ENCODE data around the gene SERTM2. TPM values are rescaled to one million over a fixed set of nuclear protein-coding genes. Genes with fewer than 3 reads are reported as not detected.

Gene SERTM2
- total and polyA plus RNA-seq, 2 donors (not counting 3 experiments of a cell fraction or from before 2014, with no cell fraction given) = not detected

DNA sequence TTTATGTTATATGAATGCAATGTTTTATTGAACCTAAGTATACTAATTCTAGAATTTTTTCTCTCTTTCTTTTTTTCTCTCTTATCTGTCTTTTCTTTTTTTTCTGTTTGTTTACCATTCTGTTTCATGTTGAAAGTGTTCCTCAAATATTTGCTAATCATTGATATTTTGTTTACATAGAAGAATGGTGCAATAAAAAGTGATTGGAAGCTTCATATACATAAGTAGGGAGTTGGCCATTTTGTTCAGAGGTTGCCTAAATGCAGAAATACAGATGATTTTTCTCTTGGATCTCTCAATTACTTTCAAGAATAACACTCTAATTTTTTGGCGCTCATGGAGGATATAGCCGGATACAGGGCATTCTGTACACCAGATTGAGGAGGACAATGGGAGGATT lies 5.7 kb upstream of the SERTM2 start:
- Histone ChIP-seq H4K20me1 (replicated peaks; ENCODE audit: control insufficient read depth, extremely low read depth, insufficient read depth, low read length) (no peaks in the 10 kb centered on the region), H3K27ac (ENCODE audit: insufficient read depth, low read depth, low read length) (no peak overlapping the region), H3K4me1 (ENCODE audit: control insufficient read depth, extremely low read depth, insufficient read depth, low read length) (no peaks in the 10 kb centered on the region), H3K4me3 (replicated peaks in 1 of 3; ENCODE audit: insufficient read depth in 1 of 3, low read depth in 1 of 3, low read length in 3 of 3) (no peak overlapping the region), H3K9ac (replicated peaks; ENCODE audit: extremely low read depth, insufficient read depth, low read length) (no peak overlapping the region), H3K36me3 (ENCODE audit: control insufficient read depth in 2 of 2, extremely low read depth in 1 of 2, insufficient read depth in 2 of 2, low read length in 2 of 2) (no peaks in the 10 kb centered on the region), H3K27me3 (ENCODE audit: control insufficient read depth in 2 of 2, insufficient read depth in 2 of 2, low read length in 2 of 2) (no peaks in the 10 kb centered on the region), H3K4me2 (ENCODE audit: insufficient read depth, low read length) (no peak overlapping the region), H3K9me3 (replicated peaks; ENCODE audit: control insufficient read depth, insufficient read depth, low read length) (no peaks in the 10 kb centered on the region), H2AFZ (ENCODE audit: low read depth, low read length) (no peak overlapping the region), H3K9me1 (replicated peaks; ENCODE audit: control insufficient read depth, extremely low read depth, insufficient read depth, low read length) (no peaks in the 10 kb centered on the region), H3K79me2 (ENCODE audit: control insufficient read depth, insufficient read depth, low read length) (no peaks in the 10 kb centered on the region)
- FAIRE-seq (no peak), DNase-seq (ENCODE audit: low read depth, low spot score) (no peak)
- dilution Hi-C loops (cut with MboI; ENCODE audit: extremely low pct_ligation_motif_present, low sequenced_read_pairs) = no loop called here
- TF ChIP-seq EZH2 (IDR thresholded peaks at IDR 0.05; ENCODE audit: borderline replicate concordance, low read depth, low read length, severe bottlenecking) = no peak
- TF ChIP-seq, protein P1, sequence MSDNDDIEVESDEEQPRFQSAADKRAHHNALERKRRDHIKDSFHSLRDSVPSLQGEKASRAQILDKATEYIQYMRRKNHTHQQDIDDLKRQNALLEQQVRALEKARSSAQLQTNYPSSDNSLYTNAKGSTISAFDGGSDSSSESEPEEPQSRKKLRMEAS (IDR thresholded peaks at IDR 0.05; ENCODE audit: insufficient read depth, insufficient read length) = no peak
- no peak for TF ChIP-seq POLR2AphosphoS5 (IDR thresholded peaks at IDR 0.05; ENCODE audit: insufficient read depth, low read depth, low read length)
- no peak for TF ChIP-seq MYC (IDR thresholded peaks at IDR 0.05; ENCODE audit: low read depth, low read length)
- TF ChIP-seq FOS (IDR thresholded peaks at IDR 0.05; ENCODE audit: borderline replicate concordance, insufficient read depth, low read length) = no peak
- no peak for TF ChIP-seq JUN (IDR thresholded peaks at IDR 0.05; ENCODE audit: borderline replicate concordance, insufficient read depth, insufficient read length, low read depth)
- no peak for TF ChIP-seq POLR2A (IDR thresholded peaks at IDR 0.05; ENCODE audit: low read depth, low read length)
- POLR2A ChIA-PET = no interaction called here
- CTCF ChIA-PET = no interaction called here
- intact Hi-C loops (cut with micrococcal nuclease) = no loop called here
- BruUV-seq (replicated peaks) = no TSS peak

DNA sequence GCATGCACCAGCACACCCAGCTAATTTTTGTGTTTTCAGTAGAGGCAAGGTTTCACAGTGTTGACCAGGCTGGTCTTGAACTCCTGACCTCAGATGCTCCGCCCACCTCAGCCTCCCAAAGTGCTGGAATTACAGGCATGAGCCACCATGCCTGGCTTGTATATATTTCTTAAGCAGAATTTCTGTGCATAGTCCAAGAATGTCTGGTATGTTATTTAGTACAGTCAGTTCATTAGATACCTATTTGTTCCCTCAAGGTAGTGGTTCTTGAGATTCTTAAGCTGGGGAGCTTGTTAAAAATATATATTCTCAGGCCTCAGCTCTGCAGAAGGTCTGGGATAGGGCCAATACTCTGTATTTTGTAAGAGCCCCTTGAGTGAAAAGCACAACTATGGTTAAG lies 4.6 kb upstream of the SERTM2 start:
- TF ChIP-seq FOS (IDR thresholded peaks at IDR 0.05; ENCODE audit: borderline replicate concordance, insufficient read depth, low read length) = no peak
- TF ChIP-seq, protein P2, sequence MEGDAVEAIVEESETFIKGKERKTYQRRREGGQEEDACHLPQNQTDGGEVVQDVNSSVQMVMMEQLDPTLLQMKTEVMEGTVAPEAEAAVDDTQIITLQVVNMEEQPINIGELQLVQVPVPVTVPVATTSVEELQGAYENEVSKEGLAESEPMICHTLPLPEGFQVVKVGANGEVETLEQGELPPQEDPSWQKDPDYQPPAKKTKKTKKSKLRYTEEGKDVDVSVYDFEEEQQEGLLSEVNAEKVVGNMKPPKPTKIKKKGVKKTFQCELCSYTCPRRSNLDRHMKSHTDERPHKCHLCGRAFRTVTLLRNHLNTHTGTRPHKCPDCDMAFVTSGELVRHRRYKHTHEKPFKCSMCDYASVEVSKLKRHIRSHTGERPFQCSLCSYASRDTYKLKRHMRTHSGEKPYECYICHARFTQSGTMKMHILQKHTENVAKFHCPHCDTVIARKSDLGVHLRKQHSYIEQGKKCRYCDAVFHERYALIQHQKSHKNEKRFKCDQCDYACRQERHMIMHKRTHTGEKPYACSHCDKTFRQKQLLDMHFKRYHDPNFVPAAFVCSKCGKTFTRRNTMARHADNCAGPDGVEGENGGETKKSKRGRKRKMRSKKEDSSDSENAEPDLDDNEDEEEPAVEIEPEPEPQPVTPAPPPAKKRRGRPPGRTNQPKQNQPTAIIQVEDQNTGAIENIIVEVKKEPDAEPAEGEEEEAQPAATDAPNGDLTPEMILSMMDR (IDR thresholded peaks at IDR 0.05; ENCODE audit: extremely low read depth in 1 of 2, insufficient read depth in 1 of 2, low read depth in 1 of 2, low read length in 2 of 2) = no peak
- TF ChIP-seq, protein P1 (IDR thresholded peaks at IDR 0.05; ENCODE audit: insufficient read depth, insufficient read length) = no peak
- Histone ChIP-seq H3K4me1 (ENCODE audit: control insufficient read depth, extremely low read depth, insufficient read depth, low read length) (no peaks in the 10 kb centered on the region), H3K27ac (ENCODE audit: insufficient read depth, low read depth, low read length) (no peak overlapping the region), H3K4me3 (replicated peaks in 1 of 3; ENCODE audit: insufficient read depth in 1 of 3, low read depth in 1 of 3, low read length in 3 of 3) (no peak overlapping the region), H3K27me3 (ENCODE audit: control insufficient read depth in 2 of 2, insufficient read depth in 2 of 2, low read length in 2 of 2) (no peaks in the 10 kb centered on the region), H3K9ac (replicated peaks; ENCODE audit: extremely low read depth, insufficient read depth, low read length) (no peak overlapping the region), H2AFZ (ENCODE audit: low read depth, low read length) (no peak overlapping the region), H3K36me3 (ENCODE audit: control insufficient read depth in 2 of 2, extremely low read depth in 1 of 2, insufficient read depth in 2 of 2, low read length in 2 of 2) (no peaks in the 10 kb centered on the region), H3K4me2 (ENCODE audit: insufficient read depth, low read length) (no peak overlapping the region), H4K20me1 (replicated peaks; ENCODE audit: control insufficient read depth, extremely low read depth, insufficient read depth, low read length) (no peaks in the 10 kb centered on the region), H3K9me3 (replicated peaks; ENCODE audit: control insufficient read depth, insufficient read depth, low read length) (no peaks in the 10 kb centered on the region), H3K9me1 (replicated peaks; ENCODE audit: control insufficient read depth, extremely low read depth, insufficient read depth, low read length) (no peaks in the 10 kb centered on the region), H3K79me2 (ENCODE audit: control insufficient read depth, insufficient read depth, low read length) (no peaks in the 10 kb centered on the region)
- POLR2A ChIA-PET = no interaction called here
- BruUV-seq (replicated peaks) = no TSS peak
- dilution Hi-C loops (cut with MboI; ENCODE audit: extremely low pct_ligation_motif_present, low sequenced_read_pairs) (no loop called here), intact Hi-C loops (cut with micrococcal nuclease) (no loop called here)
- CTCF ChIA-PET = no interaction called here
- FAIRE-seq (no peak), DNase-seq (ENCODE audit: low read depth, low spot score) (no peak)
